GM12891 (cell line): ENCODE data around the gene DCTN3.

Source experiments
- PAX5 ChIP-seq: IDR thresholded peaks from 2 replicates; pipeline ENCODE4 v1.6.1; 2011; ENCODE audit warnings: low read length, moderate library complexity, mild to moderate bottlenecking; ENCODE audit not compliant: insufficient read depth, severe bottlenecking
- POLR2A ChIP-seq: IDR thresholded peaks from 2 replicates; pipeline ENCODE4 v1.6.1; 2011; ENCODE audit warnings: low read depth, low read length, control low read depth
- POLR2AphosphoS5 ChIP-seq: IDR thresholded peaks from 2 replicates; pipeline ENCODE4 v1.6.1; 2011; ENCODE audit warnings: low read depth, low read length, control low read depth
- TAF1 ChIP-seq: IDR thresholded peaks from 2 replicates; pipeline ENCODE4 v1.6.1; 2011; ENCODE audit warnings: low read depth, low read length, control low read depth

DNA sequence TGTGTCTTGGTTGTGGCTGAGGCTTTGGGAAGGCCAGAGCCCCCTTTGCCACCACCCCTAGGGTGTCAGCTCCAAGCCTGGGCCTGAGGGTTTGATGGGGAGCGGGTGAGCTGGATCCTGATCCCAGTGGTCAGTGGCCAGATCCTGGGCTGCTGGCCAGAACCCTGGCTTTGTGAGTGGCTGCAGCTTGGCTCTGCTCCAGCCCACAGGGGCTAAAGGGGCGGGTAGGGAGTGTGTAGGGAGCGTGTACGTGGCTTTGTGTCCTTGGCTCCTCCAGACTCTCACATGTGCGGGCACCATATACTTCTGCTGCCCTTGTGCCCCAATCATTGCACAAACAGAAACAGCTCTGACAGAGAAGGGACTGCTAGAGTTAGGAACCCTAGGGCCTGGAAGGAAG, 30.5 kb upstream of the DCTN3 start:
- TF ChIP-seq POLR2A (no peak), POLR2AphosphoS5 (no peak), TAF1 (no peak), PAX5 (no peak)
